Caco-2 (cell line): ENCODE measurements around the gene MEST. TPM values are rescaled to one million over a fixed set of nuclear protein-coding genes. Genes with fewer than 3 reads are reported as not detected.

Source experiments
- BruUV-seq: library from RNA; stranded (reverse); fragments of 400-500 nt; replicated peaks from 2 replicates; lab custom pipeline; 2021; lab: Mats Ljungman, UMichigan
- CTCF ChIA-PET: fragments of 300-600 bp; sonication (Branson Sonifier 250); formaldehyde crosslinking; loops from one replicate; lab custom pipeline; 2022; ENCODE audit warnings: antibody characterized with exemption; lab: Charles Lee
- POLR2A ChIA-PET: fragments of 300-600 bp; sonication (Branson Sonifier 250); formaldehyde crosslinking; loops from one replicate; lab custom pipeline; 2022; ENCODE audit warnings: antibody characterized with exemption; lab: Charles Lee
- DNase-seq, 2 experiments: peaks; one replicate each; pipeline versions ENCODE4 v3.0.0 to v3.0.0-alpha.2; 2020 to 2022
- H3K27me3 ChIP-seq: replicated peaks from 2 replicates; pipeline ENCODE4 v1.6.0; 2011; ENCODE audit warnings: low read length; ENCODE audit not compliant: control insufficient read depth, insufficient read depth
- H3K36me3 ChIP-seq: 2 replicates; pipeline ENCODE4 v1.5.1; 2011; ENCODE audit warnings: low read length; ENCODE audit not compliant: control insufficient read depth, insufficient read depth
- H3K4me1 ChIP-seq: fragments of 250-450 bp; sonication (Bioruptor Pico); 2 replicates; pipeline ENCODE4 v1.5.1; 2020; ENCODE audit warnings: mild to moderate bottlenecking
- H3K4me3 ChIP-seq: 2 replicates; pipeline ENCODE4 v1.5.1; 2011; ENCODE audit warnings: low read depth, mild to moderate bottlenecking, control low read depth, low read length
- H3K9me3 ChIP-seq: fragments of 250-450 bp; sonication (Bioruptor Pico); 2 replicates; pipeline ENCODE4 v1.5.1; 2020; ENCODE audit warnings: mild to moderate bottlenecking, moderate library complexity
- H3K27ac Mint-ChIP-seq: one replicate; pipeline ENCODE4 v1.8.0; 2022; ENCODE audit warnings: mixed read lengths; ENCODE audit not compliant: unreplicated experiment
- H3K27me3 Mint-ChIP-seq: one replicate; pipeline ENCODE4 v1.8.0; 2022; ENCODE audit warnings: mixed read lengths; ENCODE audit not compliant: insufficient read depth, unreplicated experiment
- H3K36me3 Mint-ChIP-seq: one replicate; pipeline ENCODE4 v1.8.0; 2022; ENCODE audit warnings: mild to moderate bottlenecking, mixed read lengths; ENCODE audit not compliant: insufficient read depth, unreplicated experiment
- H3K4me1 Mint-ChIP-seq: one replicate; pipeline ENCODE4 v1.8.0; 2022; ENCODE audit warnings: low read depth, mixed read lengths; ENCODE audit not compliant: unreplicated experiment
- H3K4me3 Mint-ChIP-seq: one replicate; pipeline ENCODE4 v1.8.0; 2022; ENCODE audit warnings: mild to moderate bottlenecking, moderate library complexity, mixed read lengths; ENCODE audit not compliant: unreplicated experiment
- H3K9me3 Mint-ChIP-seq: one replicate; pipeline ENCODE4 v1.8.0; 2022; ENCODE audit warnings: mixed read lengths; ENCODE audit not compliant: unreplicated experiment
- CTCF ChIP-seq, 2 experiments: fragments of 200-600 bp in 1 of 2; IDR thresholded peaks; 1 replicate in 1 of 2; 2 replicates in 1 of 2; pipeline versions ENCODE4 v1.5.1 to v1.8.0; 2011 to 2022; ENCODE audit warnings: antibody characterized with exemption in 1 of 2, control low read depth in 1 of 2, inconsistent platforms in 1 of 2, low read depth in 1 of 2, low read length in 1 of 2, mild to moderate bottlenecking in 1 of 2, moderate library complexity in 1 of 2; ENCODE audit not compliant: insufficient read depth in 1 of 2, severe bottlenecking in 1 of 2, unreplicated experiment in 1 of 2
- intact Hi-C: fragments of 100-400 bp; cut with micrococcal nuclease; formaldehyde crosslinking; loops from one replicate; pipeline ENCODE4 v1.10.0; 2022; ENCODE audit not compliant: unreplicated experiment
- total RNA-seq: library from RNA; stranded (reverse); gene quantifications from 2 replicates; pipeline ENCODE4 v1.2.3, GENCODE V29; 2022

The MEST gene
- total RNA-seq, 1 experiment from 2014 or later = 270 TPM

- TF ChIP-seq CTCF (IDR thresholded peaks at IDR 0.05; ENCODE audit: insufficient read depth in 1 of 2, low read depth in 1 of 2, low read length in 1 of 2, severe bottlenecking in 1 of 2, unreplicated experiment in 1 of 2) = no peak
- Histone ChIP-seq H3K27me3 (no peaks in the 10 kb centered on the region), H3K9me3 (peaks cover 5% of the 10 kb centered on the region; the same call in 1 of the 2 replicates), H3K4me3 (no peak overlapping the region), H3K4me1 (no peaks in the 10 kb centered on the region), H3K36me3 (no peaks in the 10 kb centered on the region)
- ChIA-PET CTCF (no interaction called here), POLR2A (no interaction called here)
- intact Hi-C loops = no loop called here
- H3K9me3 Mint-ChIP-seq = peaks cover 23% of the 10 kb centered on the region
- peaks cover 12% of the 10 kb centered on the region for H3K4me1 Mint-ChIP-seq
- H3K36me3 Mint-ChIP-seq = no peaks in the 10 kb centered on the region
- DNase-seq = no peak
- no TSS peak for BruUV-seq
- H3K27me3 Mint-ChIP-seq = no peaks in the 10 kb centered on the region
- H3K4me3 Mint-ChIP-seq = no peak overlapping the region
- H3K27ac Mint-ChIP-seq = no peak overlapping the region
These were observed 30.6 kb upstream of the MEST start for GRCh38 chr7:130461272-130461671.

GRCh38 chr7:130463553-130464434, 28.1 kb upstream of the MEST start:
- H3K36me3 ChIP-seq = no peaks in the 10 kb centered on the region
- H3K4me1 Mint-ChIP-seq = peaks cover 12% of the 10 kb centered on the region
- no peaks in the 10 kb centered on the region; the same call in 1 of the 2 replicates for H3K27me3 ChIP-seq
- no peaks in the 10 kb centered on the region for H3K4me1 ChIP-seq
- peaks cover 3% of the 10 kb centered on the region for H3K27me3 Mint-ChIP-seq
- H3K27ac Mint-ChIP-seq = no peak overlapping the region
- no peak overlapping the region for H3K4me3 Mint-ChIP-seq
- POLR2A ChIA-PET = no interaction called here
- H3K4me3 ChIP-seq = no peak overlapping the region
- no TSS peak for BruUV-seq
- DNase-seq = no peak
- TF ChIP-seq CTCF (IDR thresholded peaks at IDR 0.05; ENCODE audit: insufficient read depth in 1 of 2, low read depth in 1 of 2, low read length in 1 of 2, severe bottlenecking in 1 of 2, unreplicated experiment in 1 of 2) = no peak
- CTCF ChIA-PET = no interaction called here
- H3K9me3 ChIP-seq = peaks cover 5% of the 10 kb centered on the region; the same call in 1 of the 2 replicates
- H3K36me3 Mint-ChIP-seq = no peaks in the 10 kb centered on the region
- intact Hi-C loops = no loop called here
- peaks cover 14% of the 10 kb centered on the region for H3K9me3 Mint-ChIP-seq

GRCh38 chr7:130468612-130469011, 23.3 kb upstream of the MEST start:
- BruUV-seq = no TSS peak
- Histone ChIP-seq H3K4me1 (no peaks in the 10 kb centered on the region), H3K36me3 (no peaks in the 10 kb centered on the region), H3K9me3 (no peaks in the 10 kb centered on the region), H3K27me3 (no peaks in the 10 kb centered on the region; the same call in 1 of the 2 replicates), H3K4me3 (no peak overlapping the region)
- DNase-seq = no peak
- peaks cover 2% of the 10 kb centered on the region for H3K9me3 Mint-ChIP-seq
- H3K27me3 Mint-ChIP-seq = peaks cover 6% of the 10 kb centered on the region
- no peak overlapping the region for H3K4me3 Mint-ChIP-seq
- ChIA-PET POLR2A (no interaction called here), CTCF (no interaction called here)
- no peak for TF ChIP-seq CTCF (IDR thresholded peaks at IDR 0.05; ENCODE audit: insufficient read depth in 1 of 2, low read depth in 1 of 2, low read length in 1 of 2, severe bottlenecking in 1 of 2, unreplicated experiment in 1 of 2)
- no peak overlapping the region for H3K27ac Mint-ChIP-seq
- intact Hi-C loops = no loop called here
- H3K4me1 Mint-ChIP-seq = peaks cover 7% of the 10 kb centered on the region
- no peaks in the 10 kb centered on the region for H3K36me3 Mint-ChIP-seq
